HepG2 (cell line): Measurements from ENCODE around the gene AJM1. TPM values are rescaled to one million over a fixed set of nuclear protein-coding genes. Genes with fewer than 3 reads are reported as not detected.

Source experiments
- ATAC-seq: fragments of 200-7000 bp; cut with Tn5 transposase; 3 replicates; pipeline ENCODE4 v1.9.1; 2020; ENCODE audit warnings: mild to moderate bottlenecking, moderate library complexity
- BruUV-seq: library from RNA; stranded (reverse); fragments of 400-500 nt; replicated peaks from 2 replicates; lab custom pipeline; 2021; lab: Mats Ljungman, UMichigan
- CTCF ChIA-PET: fragments of 300-600 bp; formaldehyde crosslinking; extraction: SDS; loops from one replicate; lab custom pipeline; 2021; ENCODE audit warnings: low total read pairs, inconsistent platforms, low intra/inter-chr PET ratio; lab: Yijun Ruan, JAX
- POLR2A ChIA-PET: fragments of 350-600 bp; sonication (Branson Sonifier 250); formaldehyde crosslinking; loops from one replicate; lab custom pipeline; 2020; ENCODE audit warnings: antibody characterized with exemption, inconsistent platforms; lab: Yijun Ruan, JAX
- DNase-seq: peaks from one replicate; pipeline ENCODE4 v3.0.0-alpha.2; 2015; ENCODE audit warnings: low spot score
- FAIRE-seq: peaks from 3 replicates; lab custom pipeline; 2011; peaks lifted over from hg19 to GRCh38; lab: Jason Lieb, UNC
- H2AFZ ChIP-seq: one replicate; pipeline ENCODE4 v1.6.1; 2011; ENCODE audit warnings: low read length, inconsistent platforms
- H3K27ac ChIP-seq: fragments of 300-600 bp; 3 replicates; pipeline ENCODE4 v1.8.0; 2011; ENCODE audit warnings: mixed run types, mild to moderate bottlenecking, mixed read lengths, low read length, inconsistent platforms; ENCODE audit not compliant: insufficient read depth; ENCODE audit errors: extremely low read length
- H3K27me3 ChIP-seq, 2 experiments: fragments of 200-600 bp in 1 of 2; 2 replicates in 1 of 2; 3 replicates in 1 of 2; pipeline versions ENCODE4 v1.6.0 to v1.8.0; 2011; ENCODE audit warnings: low read length in 2 of 2, mild to moderate bottlenecking in 2 of 2, moderate library complexity in 2 of 2, inconsistent platforms in 1 of 2; ENCODE audit not compliant: insufficient read depth in 2 of 2, control insufficient read depth in 1 of 2
- H3K36me3 ChIP-seq, 2 experiments: fragments of 200-600 bp in 1 of 2; replicated peaks in 1 of 2; 2 replicates in 1 of 2; 3 replicates in 1 of 2; pipeline versions ENCODE4 v1.5.1 to v1.8.0; 2011; ENCODE audit warnings: low read length in 2 of 2, inconsistent platforms in 1 of 2; ENCODE audit not compliant: insufficient read depth in 2 of 2, control insufficient read depth in 1 of 2
- H3K4me1 ChIP-seq: 2 replicates; pipeline ENCODE4 v1.5.1; 2012; ENCODE audit warnings: low read length, inconsistent platforms; ENCODE audit not compliant: insufficient read depth
- H3K4me2 ChIP-seq: 2 replicates; pipeline ENCODE4 v1.6.0; 2011; ENCODE audit warnings: low read depth, low read length, inconsistent platforms
- H3K4me3 ChIP-seq, 3 experiments: fragments of 200-600 bp in 1 of 3; sonication (generic), shearing (Covaris generic) in 1 of 3; replicated peaks in 1 of 3; 2 replicates each; pipeline ENCODE4 v1.5.1; 2011 to 2016; ENCODE audit warnings: low read length in 3 of 3, inconsistent platforms in 2 of 3, low read depth in 2 of 3, mild to moderate bottlenecking in 2 of 3, control low read depth in 1 of 3, mixed read lengths in 1 of 3; ENCODE audit not compliant: insufficient read depth in 1 of 3
- H3K79me2 ChIP-seq: one replicate; pipeline ENCODE4 v1.6.1; 2011; ENCODE audit warnings: low read length, inconsistent platforms; ENCODE audit not compliant: insufficient read depth
- H3K9ac ChIP-seq: 2 replicates; pipeline ENCODE4 v1.6.0; 2011; ENCODE audit warnings: mild to moderate bottlenecking, low read depth, low read length, inconsistent platforms; ENCODE audit not compliant: insufficient read depth
- H3K9me3 ChIP-seq: 2 replicates; pipeline ENCODE4 v1.5.1; 2012; ENCODE audit warnings: mild to moderate bottlenecking, low read length
- H4K20me1 ChIP-seq: 2 replicates; pipeline ENCODE4 v1.6.0; 2011; ENCODE audit warnings: inconsistent platforms, mild to moderate bottlenecking, low read length, moderate library complexity; ENCODE audit not compliant: insufficient read depth
- AGO2 ChIP-seq: fragments of 200-400 bp; formaldehyde crosslinking; optimal IDR thresholded peaks from 2 replicates; pipeline ENCODE3; 2017; ENCODE audit warnings: mild to moderate bottlenecking, low read depth, low read length, moderate library complexity
- AKAP8 ChIP-seq: sonication (generic); formaldehyde crosslinking; IDR thresholded peaks from 2 replicates; pipeline ENCODE4 v1.5.1; 2020; ENCODE audit warnings: mild to moderate bottlenecking, missing genetic modification reagents
- ETV6 ChIP-seq: sonication (generic); formaldehyde crosslinking; conservative IDR thresholded peaks from 2 replicates; pipeline ENCODE4 v1.4.0; 2020; ENCODE audit warnings: missing genetic modification reagents
- IRF2 ChIP-seq: IDR thresholded peaks from 2 replicates; pipeline ENCODE4 v1.6.1; 2018; ENCODE audit warnings: missing genetic modification reagents, missing compliant biosample characterization
- PBX3 ChIP-seq: sonication (generic); formaldehyde crosslinking; IDR thresholded peaks from 2 replicates; pipeline ENCODE4 v1.8.1; 2023; ENCODE audit warnings: missing genetic modification reagents, inconsistent platforms, borderline replicate concordance
- RBFOX2 ChIP-seq: fragments of 200-400 bp; formaldehyde crosslinking; IDR thresholded peaks from 2 replicates; pipeline ENCODE4 v1.6.1; 2017; ENCODE audit warnings: low read depth, mild to moderate bottlenecking, low read length
- RXRA ChIP-seq: sonication (generic); formaldehyde crosslinking; IDR thresholded peaks from 2 replicates; pipeline ENCODE4 v1.5.1; 2020; ENCODE audit warnings: missing genetic modification reagents
- SALL2 ChIP-seq: sonication (generic); formaldehyde crosslinking; IDR thresholded peaks from 2 replicates; pipeline ENCODE4 v1.8.1; 2023; ENCODE audit warnings: mild to moderate bottlenecking, missing genetic modification reagents, inconsistent platforms
- ZBTB33 ChIP-seq: sonication (generic); formaldehyde crosslinking; IDR thresholded peaks from 2 replicates; pipeline ENCODE4 v1.4.0; 2020; ENCODE audit warnings: missing genetic modification reagents
- ZBTB38 ChIP-seq: sonication (generic); formaldehyde crosslinking; IDR thresholded peaks from 2 replicates; pipeline ENCODE4 v1.5.1; 2020; ENCODE audit warnings: mild to moderate bottlenecking, missing genetic modification reagents
- ZBTB46 ChIP-seq: sonication (generic); formaldehyde crosslinking; IDR thresholded peaks from 2 replicates; pipeline ENCODE4 v1.4.0; 2020; ENCODE audit warnings: mild to moderate bottlenecking, missing genetic modification reagents, borderline replicate concordance
- ZFP1 ChIP-seq: IDR thresholded peaks from 2 replicates; pipeline ENCODE4 v1.6.1; 2016
- ZNF331 ChIP-seq: sonication (generic); formaldehyde crosslinking; IDR thresholded peaks from 2 replicates; pipeline ENCODE4 v1.4.0; 2020; ENCODE audit warnings: missing genetic modification reagents
- ZNF570 ChIP-seq: sonication (generic); formaldehyde crosslinking; IDR thresholded peaks from 2 replicates; pipeline ENCODE4 v1.4.0; 2020; ENCODE audit warnings: mild to moderate bottlenecking, missing genetic modification reagents, borderline replicate concordance
- ZNF687 ChIP-seq: sonication (generic); formaldehyde crosslinking; IDR thresholded peaks from 2 replicates; pipeline ENCODE4 v1.5.1; 2020; ENCODE audit warnings: mild to moderate bottlenecking, missing genetic modification reagents, moderate library complexity
- whole genome bisulfite sequencing: methylation state at CpG from one replicate; pipeline ENCODE4 v1.1.6; 2017; ENCODE audit warnings: low lambda C conversion rate; 5-methylcytosine and 5-hydroxymethylcytosine counted together
- in situ Hi-C: cut with HindIII; loops from 2 replicates; pipeline ENCODE4 v1.10.0; 2017; ENCODE audit warnings: low pct_unique_long_range_greater_than_20kb; ENCODE audit not compliant: extremely low pct_ligation_motif_present
- intact Hi-C: fragments of 100-400 bp; cut with micrococcal nuclease; formaldehyde crosslinking; loops from one replicate; pipeline ENCODE4 v1.10.0; 2022; ENCODE audit not compliant: unreplicated experiment
- polyA plus RNA-seq, 8 experiments: library from polyadenylated mRNA; depleted of rRNA in 3 of 8; stranded (reverse) in 7 of 8; unstranded in 1 of 8; fragments of >200 nt; fragmentation: Illumina TruSeq in 4 of 8; extraction: Trizol in 4 of 8; gene quantifications; 2 replicates each; pipeline versions ENCODE4 v1.2.1 to v1.2.3, GENCODE V29; 2011 to 2016; ENCODE audit warnings: low read depth in 4 of 8, missing spikeins in 1 of 8, mixed read lengths in 1 of 8; ENCODE audit not compliant: insufficient read depth in 1 of 8
- total RNA-seq, 5 experiments: library from RNA; depleted of rRNA; stranded (reverse); fragments of >200 nt; fragmentation: Illumina TruSeq; extraction: Trizol; gene quantifications; 2 replicates each; pipeline ENCODE4 v1.2.3, GENCODE V29; 2016; ENCODE audit warnings: low read depth in 1 of 5

AJM1 gene
- total and polyA plus RNA-seq, 2 of the 13 experiments (the other 11 are each of a cell fraction or from before 2014, with no cell fraction given): 1.1 to 1.2 TPM

- DNase-seq (no peak), FAIRE-seq (no peak), ATAC-seq (no peak)
- H3K4me2 ChIP-seq: no peak overlapping the region
- no peak overlapping the region for H2AFZ ChIP-seq
- no peaks in the 10 kb centered on the region for H3K9me3 ChIP-seq
- H3K27me3 ChIP-seq: no peaks in the 10 kb centered on the region; a peak in 1 of 5 replicates
- POLR2A ChIA-PET: no interaction called here
- 98% methylated on average over 102 of the region's 102 CpGs for WGBS
- H3K4me1 ChIP-seq: peaks cover 36% of the 10 kb centered on the region
- no peak overlapping the region for H3K27ac ChIP-seq
- H3K9ac ChIP-seq: no peak overlapping the region
- H4K20me1 ChIP-seq: peaks cover 9% of the 10 kb centered on the region; the same call in 1 of the 2 replicates
- peaks cover 15% of the 10 kb centered on the region for H3K79me2 ChIP-seq
- in situ Hi-C loops (loop anchor here (10.0 kb wide), 1 partner anchor 189 kb away; the partner anchor contains the start of gene FUT7), intact Hi-C loops (loop anchor here (5.0 kb wide), 2 partner anchors 37 to 58 kb away; no protein-coding TSS in a partner anchor)
- CTCF ChIA-PET: no interaction called here
- H3K4me3 ChIP-seq: no peak overlapping the region
- H3K36me3 ChIP-seq: peaks cover 3 to 10% of the 10 kb centered on the region in 2 experiments
- no TSS peak for BruUV-seq
- no peak for TF ChIP-seq ZBTB46 (CRISPR knock-in tag)
- no peak for TF ChIP-seq ZNF331 (CRISPR knock-in tag)
- no peak for TF ChIP-seq SALL2 (CRISPR knock-in tag)
- peak; percentile 85 for TF ChIP-seq ZBTB38 (CRISPR knock-in tag)
- peak; percentile 94 for TF ChIP-seq AKAP8 (CRISPR knock-in tag)
- TF ChIP-seq AGO2: peak; percentile 69
- TF ChIP-seq ZFP1 (CRISPR knock-in tag): no peak
- no peak for TF ChIP-seq ZNF570 (CRISPR knock-in tag)
- TF ChIP-seq ZNF687: peak; percentile 23; the same call in 1 of the 2 replicates
- TF ChIP-seq IRF2 (CRISPR knock-in tag): no peak
- TF ChIP-seq RXRA: no peak
- no peak for TF ChIP-seq ETV6
- TF ChIP-seq RBFOX2: peak; percentile 68
- peak; percentile 48; the same call in 1 of the 2 replicates for TF ChIP-seq ZBTB33 (CRISPR knock-in tag)
- TF ChIP-seq PBX3 (CRISPR knock-in tag): no peak
These were observed 3.4 kb downstream of the AJM1 start for GRCh38 chr9:136845465-136846260.
